GM12872 (cell line): ENCODE measurements around the gene SERPINA10.

Experiments used
- CTCF ChIP-seq: IDR thresholded peaks from 3 replicates; pipeline ENCODE4 v1.5.1; 2011; ENCODE audit warnings: low read depth, mild to moderate bottlenecking, low read length, moderate library complexity; ENCODE audit not compliant: insufficient read depth

SERPINA10 gene

GRCh38 chr14:94267352-94267751 is 25.7 kb downstream of the SERPINA10 start:
- no peak for TF ChIP-seq CTCF

DNA sequence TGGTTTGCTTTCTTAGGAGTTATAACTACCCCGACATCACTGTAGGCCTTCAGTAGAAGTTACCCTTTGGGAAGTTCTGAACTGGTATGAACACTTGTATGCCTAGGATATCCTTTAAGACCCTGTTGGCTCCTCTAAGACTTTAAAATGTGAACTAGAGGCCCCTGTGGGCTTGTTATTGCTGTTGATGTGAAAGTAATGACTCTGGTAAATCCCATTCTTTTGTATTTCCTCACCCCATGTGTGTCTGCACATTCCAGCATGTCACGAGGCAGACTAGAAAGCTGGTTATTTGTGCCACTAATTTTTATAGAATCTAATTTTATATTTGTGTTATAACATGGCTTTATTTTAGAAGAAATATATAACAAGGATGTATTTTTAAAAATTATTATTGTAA is 48.9 kb downstream of the SERPINA10 start:
- TF ChIP-seq CTCF, result no peak

GRCh38 chr14:94239406-94239805 is 53.7 kb downstream of the SERPINA10 start:
- TF ChIP-seq CTCF, result no peak

- TF ChIP-seq CTCF, result no peak
Measured at GRCh38 chr14:94237983-94238382, 55.1 kb downstream of the SERPINA10 start.

GRCh38 chr14:94237046-94237445 is 56.0 kb downstream of the SERPINA10 start:
- no peak for TF ChIP-seq CTCF
